LHCN-M2 (cell line): ENCODE results near the gene MXRA8. TPM values are rescaled to one million over a fixed set of nuclear protein-coding genes. Genes with fewer than 3 reads are reported as not detected.

Experiments used
- DNase-seq: peaks from one replicate; pipeline ENCODE4 v3.0.0-alpha.2; 2012; ENCODE audit warnings: low read depth
- total RNA-seq: library from RNA; depleted of rRNA; stranded (reverse); fragments of >200 nt; gene quantifications from 2 replicates; pipeline ENCODE4 v1.2.3, GENCODE V29; 2014

Gene MXRA8
- total RNA-seq, 1 experiment from 2014 or later, result 292 TPM

GRCh38 chr1:1335792-1336248 is 22.5 kb downstream of the MXRA8 start:
- DNase-seq, result no peak

GRCh38 chr1:1335283-1335682 is 23.1 kb downstream of the MXRA8 start:
- DNase-seq, result no peak

- no peak for DNase-seq
Observed at GRCh38 chr1:1334835-1335234, 23.5 kb downstream of the MXRA8 start.

GRCh38 chr1:1333551-1334241 is 24.7 kb downstream of the MXRA8 start:
- no peak for DNase-seq

- DNase-seq, result no peak
Observed at GRCh38 chr1:1332774-1333480, 25.4 kb downstream of the MXRA8 start.

- DNase-seq, result no peak
Observed at GRCh38 chr1:1332031-1332755, 26.2 kb downstream of the MXRA8 start.

- no peak for DNase-seq
Observed at GRCh38 chr1:1331068-1331965, 27.0 kb downstream of the MXRA8 start, which contains the start of gene TAS1R3. Gene TAS1R3, plus strand, starts transcription at chr1:1331280. Its CDS starts 66 bp downstream, at chr1:1331346.

GRCh38 chr1:1330366-1331067 is 27.8 kb downstream of the MXRA8 start:
- DNase-seq, result no peak

- DNase-seq, result no peak
Observed at GRCh38 chr1:1329304-1330210, 28.8 kb downstream of the MXRA8 start.

GRCh38 chr1:1328254-1328653 is 30.1 kb downstream of the MXRA8 start:
- no peak for DNase-seq

GRCh38 chr1:1327291-1327690 is 31.1 kb downstream of the MXRA8 start:
- DNase-seq, result no peak

GRCh38 chr1:1326075-1326605 is 32.2 kb downstream of the MXRA8 start:
- DNase-seq, result no peak

GRCh38 chr1:1325288-1326074 is 32.9 kb downstream of the MXRA8 start:
- DNase-seq, result no peak

- peak; percentile 85 for DNase-seq
Observed at GRCh38 chr1:1324524-1325287, 33.6 kb downstream of the MXRA8 start, which contains the start of the genes CPTP and INTS11. Gene CPTP, plus strand, starts transcription at chr1:1324802. Its CDS starts 2,109 bp downstream, at chr1:1326911. Gene INTS11, minus strand, starts transcription at chr1:1324660. Its CDS starts 52 bp downstream, at chr1:1324608.

GRCh38 chr1:1324084-1324523 is 34.3 kb downstream of the MXRA8 start:
- DNase-seq, result no peak

GRCh38 chr1:1322952-1323351 is 35.4 kb downstream of the MXRA8 start:
- DNase-seq, result no peak

GRCh38 chr1:1322418-1322817 is 35.9 kb downstream of the MXRA8 start:
- no peak for DNase-seq
